GF-D8 (cell line): ENCODE results near the gene HMCN2.

Source experiments
- DNase-seq: peaks from one replicate; lab custom pipeline; 2025; lab: John Stamatoyannopoulos, UW

The HMCN2 gene

GRCh38 chr9:130366888-130367550, 101.5 kb downstream of the HMCN2 start:
- no peak for DNase-seq

- DNase-seq, result peak; percentile 26
Observed at GRCh38 chr9:130368631-130369103, 103.1 kb downstream of the HMCN2 start.

GRCh38 chr9:130370226-130370625, 104.7 kb downstream of the HMCN2 start:
- DNase-seq, result no peak

- DNase-seq, result no peak
Observed at GRCh38 chr9:130371196-130371966, 105.8 kb downstream of the HMCN2 start.

- DNase-seq, result no peak
Observed at GRCh38 chr9:130372057-130372456, 106.5 kb downstream of the HMCN2 start.

GRCh38 chr9:130373679-130374325, 108.2 kb downstream of the HMCN2 start:
- DNase-seq, result no peak

- no peak for DNase-seq
Observed at GRCh38 chr9:130377612-130378011, 112.1 kb downstream of the HMCN2 start.

GRCh38 chr9:130378875-130379648, 113.5 kb downstream of the HMCN2 start:
- DNase-seq, result no peak

GRCh38 chr9:130379649-130379970, 114.0 kb downstream of the HMCN2 start:
- no peak for DNase-seq

GRCh38 chr9:130380920-130381469, 115.4 kb downstream of the HMCN2 start:
- DNase-seq, result no peak

- DNase-seq, result no peak
Observed at GRCh38 chr9:130381660-130382059, 116.1 kb downstream of the HMCN2 start.

- DNase-seq, result no peak
Observed at GRCh38 chr9:130382096-130382495, 116.5 kb downstream of the HMCN2 start.

- DNase-seq, result no peak
Observed at GRCh38 chr9:130382636-130383349, 117.2 kb downstream of the HMCN2 start.

GRCh38 chr9:130383350-130383715, 117.8 kb downstream of the HMCN2 start:
- no peak for DNase-seq

- no peak for DNase-seq
Observed at GRCh38 chr9:130383979-130384676, 118.6 kb downstream of the HMCN2 start.

GRCh38 chr9:130385257-130385656, 119.7 kb downstream of the HMCN2 start:
- DNase-seq, result no peak

- DNase-seq, result no peak
Observed at GRCh38 chr9:130387398-130387797, 121.8 kb downstream of the HMCN2 start.

- no peak for DNase-seq
Observed at GRCh38 chr9:130387905-130388304, 122.3 kb downstream of the HMCN2 start.

- DNase-seq, result no peak
Observed at GRCh38 chr9:130390390-130390789, 124.8 kb downstream of the HMCN2 start.

GRCh38 chr9:130390986-130391385, 125.4 kb downstream of the HMCN2 start:
- DNase-seq, result no peak

- DNase-seq, result no peak
Observed at GRCh38 chr9:130391866-130392265, 126.3 kb downstream of the HMCN2 start.
